ENCODE results near the gene GLB1L2.

The GLB1L2 gene

DNA sequence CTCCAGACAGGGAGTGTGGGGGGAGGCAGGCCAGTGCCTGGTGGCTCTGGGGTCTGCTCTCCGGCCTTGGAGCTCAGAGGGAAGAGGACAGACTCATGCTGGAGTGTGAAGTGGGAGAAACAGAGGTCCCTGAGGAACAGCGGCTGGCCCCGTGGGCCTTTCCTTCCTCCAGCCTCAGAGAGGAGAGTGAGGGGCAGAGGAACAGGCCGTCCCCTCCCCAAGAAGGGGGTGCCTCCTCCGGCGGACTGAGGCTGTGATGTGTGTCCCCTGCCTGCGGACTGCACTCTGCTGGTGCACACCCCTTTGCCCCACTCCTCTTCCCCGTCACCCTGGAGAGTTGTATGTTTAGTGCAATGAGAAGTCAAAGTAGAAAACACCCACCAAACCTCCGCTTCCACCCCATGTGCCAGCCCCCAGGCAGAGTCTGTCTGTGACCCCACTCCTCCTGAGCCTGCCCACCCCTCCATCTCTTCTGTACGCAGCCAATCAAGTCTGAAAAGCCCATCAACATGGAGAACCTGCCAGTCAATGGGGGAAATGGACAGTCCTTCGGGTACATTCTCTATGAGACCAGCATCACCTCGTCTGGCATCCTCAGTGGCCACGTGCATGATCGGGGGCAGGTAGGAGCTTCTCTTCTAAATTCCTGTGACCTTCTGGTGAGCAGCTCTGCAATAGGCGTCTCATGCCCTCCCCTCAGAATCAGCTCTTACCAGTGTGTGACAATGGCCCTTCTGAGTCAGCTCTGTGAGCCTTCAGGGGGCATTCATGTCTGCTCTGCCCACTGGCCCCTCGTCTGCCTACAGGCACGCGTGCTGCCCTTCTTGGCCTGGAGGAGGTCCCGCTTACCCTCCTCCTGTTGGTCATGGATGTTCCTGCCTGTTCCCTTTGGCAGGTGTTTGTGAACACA lies 39.0 kb downstream of the GLB1L2 start:
- DNase-seq = no peak

GRCh38 chr11:134371436-134372185 lies 39.8 kb downstream of the GLB1L2 start:
- no peak for DNase-seq

GRCh38 chr11:134372536-134372935 lies 40.7 kb downstream of the GLB1L2 start:
- no peak for DNase-seq

- DNase-seq = no peak
Observed at GRCh38 chr11:134372961-134373360, 41.2 kb downstream of the GLB1L2 start.

DNA sequence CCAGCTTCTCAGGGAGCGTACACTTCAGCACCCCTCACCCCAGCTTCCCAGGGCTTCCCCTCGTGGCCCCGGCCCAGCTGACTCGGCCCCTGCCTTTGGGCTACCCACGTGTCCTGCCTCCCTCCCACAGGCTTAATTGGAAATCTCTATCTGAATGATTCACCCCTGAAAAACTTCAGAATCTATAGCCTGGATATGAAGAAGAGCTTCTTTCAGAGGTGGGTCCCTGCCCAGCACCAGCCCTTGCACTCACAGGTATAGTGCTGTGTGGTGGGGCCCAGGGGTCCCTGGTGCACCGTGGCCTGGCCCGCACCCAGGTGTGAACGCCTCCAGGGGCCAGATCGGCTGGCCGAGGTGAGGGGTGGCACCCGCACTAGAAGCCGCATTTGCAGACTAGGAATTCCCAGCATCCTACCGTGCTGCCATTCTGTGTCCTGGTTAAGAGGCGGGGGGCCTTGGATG lies 41.8 kb downstream of the GLB1L2 start:
- DNase-seq = no peak

GRCh38 chr11:134374171-134374570 lies 42.4 kb downstream of the GLB1L2 start:
- DNase-seq = no peak

DNA sequence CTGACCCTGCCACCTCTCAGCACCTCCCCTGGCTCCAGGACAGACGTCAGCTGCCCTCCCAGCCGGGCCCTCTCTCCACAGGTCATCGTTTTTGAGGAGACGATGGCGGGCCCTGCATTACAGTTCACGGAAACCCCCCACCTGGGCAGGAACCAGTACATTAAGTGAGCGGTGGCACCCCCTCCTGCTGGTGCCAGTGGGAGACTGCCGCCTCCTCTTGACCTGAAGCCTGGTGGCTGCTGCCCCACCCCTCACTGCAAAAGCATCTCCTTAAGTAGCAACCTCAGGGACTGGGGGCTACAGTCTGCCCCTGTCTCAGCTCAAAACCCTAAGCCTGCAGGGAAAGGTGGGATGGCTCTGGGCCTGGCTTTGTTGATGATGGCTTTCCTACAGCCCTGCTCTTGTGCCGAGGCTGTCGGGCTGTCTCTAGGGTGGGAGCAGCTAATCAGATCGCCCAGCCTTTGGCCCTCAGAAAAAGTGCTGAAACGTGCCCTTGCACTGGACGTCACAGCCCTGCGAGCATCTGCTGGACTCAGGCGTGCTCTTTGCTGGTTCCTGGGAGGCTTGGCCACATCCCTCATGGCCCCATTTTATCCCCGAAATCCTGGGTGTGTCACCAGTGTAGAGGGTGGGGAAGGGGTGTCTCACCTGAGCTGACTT lies 43.2 kb downstream of the GLB1L2 start:
- DNase-seq = no peak

DNA sequence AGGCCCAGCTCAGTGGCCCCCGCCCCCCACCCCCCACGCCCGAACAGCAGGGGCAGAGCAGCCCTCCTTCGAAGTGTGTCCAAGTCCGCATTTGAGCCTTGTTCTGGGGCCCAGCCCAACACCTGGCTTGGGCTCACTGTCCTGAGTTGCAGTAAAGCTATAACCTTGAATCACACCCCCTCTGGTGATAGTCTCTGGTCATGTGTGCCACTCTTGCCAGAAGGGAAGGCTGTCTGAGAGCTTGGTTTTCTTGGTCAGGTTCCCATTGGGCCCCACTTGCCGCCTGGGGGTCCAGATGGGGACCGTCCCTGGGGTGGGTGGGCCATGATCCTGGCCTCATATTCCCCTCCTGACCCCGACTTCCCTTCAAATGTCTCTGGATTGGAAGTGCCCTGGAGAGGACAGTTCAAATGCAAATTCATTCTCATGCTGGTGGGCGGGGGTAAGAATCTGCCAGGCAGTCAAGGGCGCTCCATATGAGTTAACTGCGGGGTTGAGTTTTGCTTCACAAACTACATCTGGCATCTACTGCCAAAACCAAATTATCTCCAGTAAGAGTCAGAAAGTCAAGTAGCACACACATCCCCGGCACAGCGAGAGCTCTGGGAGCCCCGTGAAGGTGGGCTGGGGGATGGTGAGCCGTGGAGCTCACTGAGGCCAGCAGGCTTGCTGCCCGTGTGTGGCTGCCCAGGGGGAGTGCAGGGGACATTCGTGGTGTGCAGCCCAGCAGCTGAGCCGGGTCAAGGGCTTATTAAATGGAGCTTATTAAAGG lies 44.5 kb downstream of the GLB1L2 start:
- DNase-seq = no peak

- DNase-seq = no peak
Observed at GRCh38 chr11:134377876-134378275, 46.1 kb downstream of the GLB1L2 start.

DNA sequence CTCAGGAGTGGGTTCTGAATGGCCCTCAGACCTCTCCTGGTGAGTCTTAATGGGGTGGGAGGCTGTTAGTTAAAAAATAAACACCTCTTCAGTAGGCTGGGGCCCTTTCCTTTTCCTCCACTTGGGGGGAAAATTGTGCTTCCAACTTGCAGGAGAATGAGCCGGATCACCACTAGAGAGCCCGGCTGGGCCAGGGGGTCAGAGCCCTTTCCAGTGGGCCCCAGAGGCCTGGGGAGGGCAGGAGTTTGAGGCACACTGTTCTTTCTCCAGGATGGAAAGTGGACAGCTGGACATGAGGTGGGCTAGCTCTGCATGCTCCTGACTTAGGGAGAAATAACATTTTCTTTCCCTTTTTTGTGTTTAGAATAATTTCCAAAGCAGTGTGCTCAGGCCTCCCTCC lies 47.5 kb downstream of the GLB1L2 start:
- no peak for DNase-seq

- DNase-seq = no peak
Observed at GRCh38 chr11:134380229-134380628, 48.4 kb downstream of the GLB1L2 start.

DNA sequence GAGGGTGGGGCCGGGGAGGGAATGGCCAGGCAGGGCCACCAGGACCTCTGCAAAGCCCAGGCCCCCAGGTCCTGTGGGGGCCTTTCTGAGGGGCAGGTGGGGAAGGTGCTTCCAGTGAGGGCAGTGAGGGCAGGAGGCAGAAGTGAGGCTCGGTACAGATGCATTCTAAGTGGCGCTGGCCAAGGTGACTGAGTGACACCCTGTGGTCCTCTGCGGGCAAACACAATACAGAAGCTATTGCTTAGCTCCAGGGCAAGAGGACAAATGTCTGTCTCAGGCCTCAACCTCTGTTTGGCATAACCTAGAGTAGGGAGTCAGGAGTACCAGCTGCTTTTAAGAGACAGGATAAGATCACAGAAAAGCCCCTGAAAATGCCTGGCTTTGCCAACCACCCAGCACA lies 49.0 kb downstream of the GLB1L2 start:
- DNase-seq = no peak

DNA sequence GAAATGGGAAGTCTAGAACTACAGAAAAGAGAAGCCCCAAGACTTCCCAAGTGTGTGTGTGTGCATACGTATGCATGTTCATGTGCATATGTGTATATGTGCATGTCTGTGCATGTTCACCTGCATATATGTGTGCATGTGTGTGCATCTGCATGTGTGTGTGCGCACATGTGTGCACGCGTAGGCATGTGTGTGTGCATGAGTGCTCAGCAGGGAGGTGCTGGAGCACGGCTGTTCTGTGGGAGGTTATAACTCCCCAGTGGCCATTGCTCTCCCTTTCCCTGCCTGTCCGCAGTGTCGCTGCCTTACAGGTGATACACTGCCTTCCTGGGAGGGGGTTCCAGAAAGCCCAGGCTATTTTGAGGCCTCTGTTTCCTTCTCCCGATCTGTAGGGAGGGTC lies 50.5 kb downstream of the GLB1L2 start:
- no peak for DNase-seq

- no peak for DNase-seq
Observed at GRCh38 chr11:134382830-134383229, 51.0 kb downstream of the GLB1L2 start.

GRCh38 chr11:134383576-134384221 lies 51.9 kb downstream of the GLB1L2 start:
- no peak for DNase-seq

GRCh38 chr11:134384406-134384805 lies 52.6 kb downstream of the GLB1L2 start:
- DNase-seq = no peak

GRCh38 chr11:134385171-134385570 lies 53.4 kb downstream of the GLB1L2 start:
- DNase-seq = no peak

DNA sequence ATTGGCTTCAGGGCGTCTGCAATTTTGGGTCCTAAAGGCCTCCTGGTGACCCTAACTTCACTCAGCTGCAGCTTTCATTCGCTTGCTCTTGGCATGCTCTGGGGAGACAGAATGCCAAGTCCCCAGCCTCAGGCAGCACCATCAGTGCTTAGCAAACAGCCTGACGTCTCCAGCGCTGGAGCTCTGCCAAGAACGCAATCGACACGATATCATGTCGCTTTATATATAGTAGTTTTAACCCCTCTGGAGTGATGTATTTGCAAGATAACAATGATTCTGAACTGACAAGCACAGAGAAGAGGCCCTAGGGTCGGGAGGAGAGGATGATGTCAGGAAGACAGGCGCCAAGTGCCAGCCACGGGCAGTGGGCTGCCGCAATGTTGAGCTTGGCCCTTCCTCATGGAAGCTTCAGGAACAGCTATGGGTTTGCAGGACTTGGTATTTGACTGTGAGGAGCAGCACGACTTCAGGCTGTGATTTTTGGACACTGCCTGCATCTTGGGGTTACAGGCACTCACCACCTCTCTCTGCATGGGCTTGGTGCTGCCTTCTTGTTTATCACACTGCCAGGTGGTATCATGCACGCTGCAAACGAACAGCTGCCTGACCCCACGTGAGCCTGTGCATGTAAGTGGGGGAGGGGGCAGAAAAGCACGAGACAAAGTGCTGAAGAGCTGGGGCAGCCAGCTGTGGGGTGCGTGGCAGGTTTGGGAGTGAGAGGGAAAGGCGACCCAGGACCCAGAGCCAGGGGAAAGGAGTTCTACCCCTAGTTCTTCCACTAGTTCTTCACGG lies 54.2 kb downstream of the GLB1L2 start:
- no peak for DNase-seq

DNA sequence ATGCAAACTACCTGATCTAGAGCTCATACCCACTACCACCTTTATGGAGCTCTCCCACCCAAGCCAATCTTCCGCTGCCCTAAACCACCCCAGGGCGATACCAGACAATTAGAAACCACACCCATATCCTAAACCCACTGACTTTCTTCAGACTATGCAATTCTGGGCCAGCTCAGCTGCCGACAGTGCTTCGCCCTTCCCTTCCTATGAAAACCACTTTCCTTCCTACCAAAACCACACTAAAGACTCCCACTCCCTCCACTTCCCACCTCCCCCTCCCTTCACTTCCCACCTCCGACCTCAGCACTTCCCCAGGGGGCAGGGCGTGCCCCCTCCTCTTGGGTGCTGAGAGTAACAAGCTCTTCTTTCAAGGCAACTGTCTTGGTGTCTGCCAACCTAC lies 55.2 kb downstream of the GLB1L2 start:
- DNase-seq = no peak

DNA sequence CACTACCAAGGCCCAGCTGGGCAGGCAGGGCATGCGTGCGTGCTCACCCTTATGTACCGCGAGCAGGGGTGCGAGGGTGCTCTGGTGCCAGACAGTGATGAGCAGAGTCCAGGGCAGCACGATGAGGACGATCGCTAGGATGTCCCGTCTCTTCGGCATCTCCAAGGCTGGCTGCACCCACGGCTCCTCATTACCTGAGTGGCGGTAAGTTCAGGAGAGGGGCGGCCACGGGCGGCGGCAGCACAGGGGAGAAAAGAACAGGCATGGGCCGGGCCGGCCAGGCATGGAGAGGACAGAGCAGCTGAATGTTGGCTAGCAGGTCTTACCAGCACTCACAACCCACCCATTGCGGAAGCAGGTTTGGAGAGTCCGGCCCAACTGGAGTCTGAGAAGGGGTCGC lies 55.7 kb downstream of the GLB1L2 start:
- no peak for DNase-seq

- no peak for DNase-seq
Observed at GRCh38 chr11:134388590-134388989, 56.8 kb downstream of the GLB1L2 start.

Data from stimulated activated CD4-positive, alpha-beta T cell treated with anti-CD3 and anti-CD28 coated beads, Interleukin-15, amount 100 ng/mL, for 24 hours (primary cell).